ENCODE measurements around the gene SLTM.

DNA sequence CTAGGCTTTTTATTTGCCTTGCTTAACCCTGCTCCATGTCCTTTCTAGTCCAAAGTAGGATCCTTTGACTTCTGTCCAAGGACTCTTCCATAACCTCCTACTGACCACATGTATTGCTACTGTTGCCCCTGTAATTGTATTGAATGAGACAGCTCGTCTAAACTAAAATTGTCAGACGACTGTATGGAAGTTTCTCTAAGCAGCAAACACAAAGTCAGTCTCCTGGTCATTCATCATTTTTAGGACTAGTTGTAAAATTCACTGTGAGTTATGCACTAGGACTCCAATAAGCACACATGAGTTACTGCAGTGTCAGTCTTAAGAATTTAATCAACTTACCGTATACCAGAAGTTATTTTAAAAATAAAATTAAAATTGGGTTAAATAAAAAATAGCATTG lies 32.8 kb downstream of the SLTM start:
- TF ChIP-seq, protein P1, sequence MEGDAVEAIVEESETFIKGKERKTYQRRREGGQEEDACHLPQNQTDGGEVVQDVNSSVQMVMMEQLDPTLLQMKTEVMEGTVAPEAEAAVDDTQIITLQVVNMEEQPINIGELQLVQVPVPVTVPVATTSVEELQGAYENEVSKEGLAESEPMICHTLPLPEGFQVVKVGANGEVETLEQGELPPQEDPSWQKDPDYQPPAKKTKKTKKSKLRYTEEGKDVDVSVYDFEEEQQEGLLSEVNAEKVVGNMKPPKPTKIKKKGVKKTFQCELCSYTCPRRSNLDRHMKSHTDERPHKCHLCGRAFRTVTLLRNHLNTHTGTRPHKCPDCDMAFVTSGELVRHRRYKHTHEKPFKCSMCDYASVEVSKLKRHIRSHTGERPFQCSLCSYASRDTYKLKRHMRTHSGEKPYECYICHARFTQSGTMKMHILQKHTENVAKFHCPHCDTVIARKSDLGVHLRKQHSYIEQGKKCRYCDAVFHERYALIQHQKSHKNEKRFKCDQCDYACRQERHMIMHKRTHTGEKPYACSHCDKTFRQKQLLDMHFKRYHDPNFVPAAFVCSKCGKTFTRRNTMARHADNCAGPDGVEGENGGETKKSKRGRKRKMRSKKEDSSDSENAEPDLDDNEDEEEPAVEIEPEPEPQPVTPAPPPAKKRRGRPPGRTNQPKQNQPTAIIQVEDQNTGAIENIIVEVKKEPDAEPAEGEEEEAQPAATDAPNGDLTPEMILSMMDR (IDR thresholded peaks at IDR 0.05), result no peak
- TF ChIP-seq POLR2A (IDR thresholded peaks at IDR 0.05), result no peak
